Esophagus muscularis mucosa (tissue), 4 donors: ENCODE data around the gene PRKAR1B. TPM values are rescaled to one million over a fixed set of nuclear protein-coding genes. Genes with fewer than 3 reads are reported as not detected.

Experiments used
- DNase-seq: peaks from one replicate; pipeline ENCODE4 v3.0.0-alpha.2; 2017; ENCODE audit errors: extremely low spot score
- H3K27ac ChIP-seq, 4 donors: fragments of 200-600 bp; sonication (generic); replicated peaks in 1 of 4; 1 replicate in 3 of 4; 2 replicates in 1 of 4; pipeline ENCODE4 v1.5.1; 2016 to 2019; ENCODE audit warnings: mild to moderate bottlenecking in 1 of 4
- H3K27me3 ChIP-seq, 4 donors: fragments of 200-600 bp; sonication (generic); one replicate each; pipeline versions ENCODE4 v1.5.1 to v1.6.0; 2016 to 2019
- H3K36me3 ChIP-seq, 4 donors: fragments of 200-600 bp; sonication (generic); one replicate each; pipeline ENCODE4 v1.5.1; 2016 to 2019
- H3K4me1 ChIP-seq, 4 donors: fragments of 200-600 bp; sonication (generic); one replicate each; pipeline ENCODE4 v1.5.1; 2016 to 2019
- H3K4me3 ChIP-seq, 4 donors: fragments of 200-600 bp; sonication (generic); 1 replicate in 2 of 4; 2 replicates in 2 of 4; pipeline ENCODE4 v1.5.1; 2016 to 2019; ENCODE audit warnings: mild to moderate bottlenecking in 4 of 4, moderate library complexity in 1 of 4
- H3K9me3 ChIP-seq, 4 donors: fragments of 200-600 bp; sonication (generic); 1 replicate in 3 of 4; 2 replicates in 1 of 4; pipeline ENCODE4 v1.5.1; 2016 to 2019
- CTCF ChIP-seq, 3 experiments: fragments of 200-600 bp in 2 of 3; fragments of 450-650 bp in 1 of 3; sonication (generic) in 2 of 3; IDR thresholded peaks; one replicate each; pipeline ENCODE4 v1.5.1; 2017 to 2019; ENCODE audit warnings: antibody characterized with exemption in 3 of 3, mild to moderate bottlenecking in 2 of 3, moderate library complexity in 1 of 3
- EP300 ChIP-seq: sonication (generic); formaldehyde crosslinking; IDR thresholded peaks from one replicate; pipeline ENCODE4 v1.6.1; 2017; ENCODE audit warnings: antibody characterized with exemption
- POLR2A ChIP-seq: fragments of 450-650 bp; IDR thresholded peaks from one replicate; pipeline ENCODE4 v1.6.1; 2017; ENCODE audit warnings: antibody characterized with exemption, moderate library complexity, mild to moderate bottlenecking, low read depth
- POLR2AphosphoS5 ChIP-seq, 2 donors: sonication (generic); formaldehyde crosslinking; IDR thresholded peaks; one replicate each; pipeline ENCODE4 v1.6.1; 2017; ENCODE audit warnings: antibody characterized with exemption in 2 of 2
- WGBS: methylation state at CpG from one replicate; pipeline ENCODE4 v1.1.5; 2018; 5-methylcytosine and 5-hydroxymethylcytosine counted together
- intact Hi-C: fragments of 100-400 bp; cut with DNase I; formaldehyde crosslinking; loops from one replicate; pipeline ENCODE4 v1.15.1; 2023
- total RNA-seq, 4 donors: library from RNA; depleted of rRNA; stranded (reverse); fragments of >200 nt; gene quantifications; one replicate each; pipeline versions ENCODE4 v1.1.0 to v1.2.1, GENCODE V29; 2016

Gene PRKAR1B
- total RNA-seq, 4 donors from 2014 or later = 15.4 to 46.9 (median 31.4) TPM

GRCh38 chr7:696812-697551 lies 30.1 kb downstream of the PRKAR1B start:
- no peak overlapping the region for H3K4me3 ChIP-seq
- no peaks in the 10 kb centered on the region for H3K9me3 ChIP-seq
- H3K27ac ChIP-seq = peak overlapping the region in 1 of 4 donors; percentile 56
- TF ChIP-seq POLR2AphosphoS5 (IDR thresholded peaks at IDR 0.05) (no peak), EP300 (no peak), CTCF (IDR thresholded peaks at IDR 0.05) (no peak), POLR2A (no peak)
- no peaks in the 10 kb centered on the region for H3K36me3 ChIP-seq
- H3K4me1 ChIP-seq = peaks cover 11 to 29% (median 17%) of the 10 kb centered on the region in 4 donors
- DNase-seq = no peak
- 70% methylated on average over 24 of the region's 29 CpGs for WGBS
- intact Hi-C loops = no loop called here
- no peaks in the 10 kb centered on the region for H3K27me3 ChIP-seq

GRCh38 chr7:696426-696811 lies 30.7 kb downstream of the PRKAR1B start:
- 70% methylated on average over 8 of the region's 9 CpGs for WGBS
- no peaks in the 10 kb centered on the region for H3K27me3 ChIP-seq
- intact Hi-C loops = no loop called here
- H3K4me1 ChIP-seq = peaks cover 11 to 29% (median 17%) of the 10 kb centered on the region in 4 donors
- no peaks in the 10 kb centered on the region for H3K36me3 ChIP-seq
- no peaks in the 10 kb centered on the region for H3K9me3 ChIP-seq
- TF ChIP-seq POLR2AphosphoS5 (IDR thresholded peaks at IDR 0.05) (no peak), POLR2A (no peak), CTCF (IDR thresholded peaks at IDR 0.05) (no peak), EP300 (no peak)
- H3K4me3 ChIP-seq = no peak overlapping the region
- H3K27ac ChIP-seq = peak overlapping the region in 1 of 4 donors; percentile 22
- no peak for DNase-seq

DNA sequence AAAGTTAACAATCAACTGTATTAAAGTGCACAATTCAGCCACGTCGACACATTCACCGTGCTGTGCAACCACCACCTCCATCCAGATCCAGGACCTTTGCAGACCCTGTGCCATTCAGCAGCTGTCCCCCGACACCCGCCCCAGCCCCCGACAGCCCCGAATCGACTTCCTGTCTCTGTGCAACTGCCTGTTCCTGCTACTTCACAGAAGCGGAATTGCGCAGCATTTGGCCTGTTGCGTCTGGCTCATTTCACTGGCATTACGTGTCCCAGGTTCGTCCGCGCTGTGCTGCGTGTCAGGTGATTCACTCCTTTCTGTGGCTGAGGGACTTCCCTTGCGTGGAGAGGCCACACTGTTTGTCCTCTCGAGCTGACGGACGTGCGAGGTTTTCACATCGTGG lies 33.8 kb downstream of the PRKAR1B start:
- peaks cover 5 to 21% (median 12%) of the 10 kb centered on the region in 4 donors for H3K4me1 ChIP-seq
- H3K27me3 ChIP-seq = no peaks in the 10 kb centered on the region
- no peak for DNase-seq
- intact Hi-C loops = no loop called here
- peak overlapping the region in 1 of 4 donors; percentile 65 for H3K27ac ChIP-seq
- TF ChIP-seq POLR2AphosphoS5 (IDR thresholded peaks at IDR 0.05) = no peak
- TF ChIP-seq EP300 = no peak
- no peak for TF ChIP-seq POLR2A
- no peak for TF ChIP-seq CTCF (IDR thresholded peaks at IDR 0.05)
- no peaks in the 10 kb centered on the region for H3K36me3 ChIP-seq
- 97% methylated on average over 22 of the region's 22 CpGs for WGBS
- peaks cover 0 to 14% (median 10%) of the 10 kb centered on the region in 4 donors for H3K9me3 ChIP-seq
- no peak overlapping the region for H3K4me3 ChIP-seq

DNA sequence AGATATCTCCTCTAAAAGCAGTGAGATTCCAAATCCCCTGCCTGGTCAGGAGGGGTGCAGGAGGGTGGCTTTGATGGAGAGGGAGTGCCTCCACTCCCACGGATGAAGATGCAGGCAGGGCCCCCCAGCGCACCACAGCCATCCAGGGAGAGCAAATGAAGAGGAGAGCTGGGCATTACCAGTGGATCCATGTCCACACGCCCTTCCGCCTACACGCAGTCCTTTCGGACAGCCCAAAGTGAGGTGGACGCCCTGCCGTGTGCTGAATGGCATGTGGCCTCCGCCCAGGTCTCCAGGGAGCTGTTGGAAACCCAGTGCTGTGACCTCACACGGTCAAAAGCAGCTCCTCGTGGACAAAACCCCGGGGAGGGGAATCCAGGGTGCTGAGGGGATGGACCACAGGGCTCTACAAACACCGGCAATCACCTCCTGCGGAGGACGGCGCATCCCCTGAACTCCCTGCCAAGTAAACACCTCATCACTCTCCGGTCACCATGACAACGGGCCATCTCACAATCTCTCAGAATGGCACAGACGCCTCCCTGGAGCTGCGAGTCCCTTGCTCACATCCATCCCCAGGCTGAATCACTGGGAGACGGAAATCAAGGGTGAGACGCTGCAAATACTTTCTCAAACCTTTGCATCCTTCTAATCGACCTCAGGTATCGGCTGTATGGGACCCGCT lies 35.6 kb downstream of the PRKAR1B start:
- peaks cover 0 to 28% (median 23%) of the 10 kb centered on the region in 4 donors for H3K9me3 ChIP-seq
- 91% methylated on average over 15 of the region's 25 CpGs for WGBS
- no peak overlapping the region for H3K4me3 ChIP-seq
- no peak overlapping the region for H3K27ac ChIP-seq
- H3K4me1 ChIP-seq = peaks cover 0 to 10% (median 4%) of the 10 kb centered on the region in 4 donors
- H3K27me3 ChIP-seq = no peaks in the 10 kb centered on the region
- no peak for TF ChIP-seq POLR2AphosphoS5 (IDR thresholded peaks at IDR 0.05)
- no peak for TF ChIP-seq EP300
- TF ChIP-seq CTCF (IDR thresholded peaks at IDR 0.05) = no peak
- TF ChIP-seq POLR2A = no peak
- DNase-seq = no peak
- intact Hi-C loops = no loop called here
- no peaks in the 10 kb centered on the region for H3K36me3 ChIP-seq
